ENCODE measurements around the gene C9orf85. TPM values are rescaled to one million over a fixed set of nuclear protein-coding genes. Genes with fewer than 3 reads are reported as not detected.

Gene C9orf85
- total and polyA plus RNA-seq, 9 donors: 8.6 to 18.2 (median 11.5) TPM

- 31 to 38% (median 37%) methylated on average over 2 of the region's 2 CpGs for WGBS, 3 donors
- TF ChIP-seq CTCF (IDR thresholded peaks at IDR 0.05): no peak
- no peak for TF ChIP-seq POLR2A (IDR thresholded peaks at IDR 0.05)
- TF ChIP-seq EP300 (IDR thresholded peaks at IDR 0.05): no peak
- Histone ChIP-seq H3K27me3 (no peaks in the 10 kb centered on the region), H3K4me3 (no peak overlapping the region), H3K4me1 (ENCODE audit: insufficient read depth) (no peaks in the 10 kb centered on the region), H3K9me3 (no peaks in the 10 kb centered on the region), H3K27ac (no peak overlapping the region), H3K36me3 (no peaks in the 10 kb centered on the region)
- intact Hi-C loops (cut with DNase I): no loop called here
- no peak for DNase-seq
Measured at GRCh38 chr9:71885467-71885866, 26.0 kb upstream of the C9orf85 start.

GRCh38 chr9:71886015-71886414 is 25.4 kb upstream of the C9orf85 start:
- 84 to 91% (median 87%) methylated on average over 1 of the region's 1 CpG for WGBS, 3 donors
- DNase-seq: no peak
- no peaks in the 10 kb centered on the region for H3K4me1 ChIP-seq (ENCODE audit: insufficient read depth)
- TF ChIP-seq POLR2A (IDR thresholded peaks at IDR 0.05) (no peak), CTCF (IDR thresholded peaks at IDR 0.05) (no peak), EP300 (IDR thresholded peaks at IDR 0.05) (no peak)
- no peaks in the 10 kb centered on the region for H3K27me3 ChIP-seq
- H3K9me3 ChIP-seq: no peaks in the 10 kb centered on the region
- no peaks in the 10 kb centered on the region for H3K36me3 ChIP-seq
- H3K27ac ChIP-seq: no peak overlapping the region
- H3K4me3 ChIP-seq: no peak overlapping the region
- intact Hi-C loops (cut with DNase I): no loop called here

GRCh38 chr9:71886541-71886940 is 24.9 kb upstream of the C9orf85 start:
- H3K4me1 ChIP-seq (ENCODE audit: insufficient read depth): no peaks in the 10 kb centered on the region
- TF ChIP-seq POLR2A (IDR thresholded peaks at IDR 0.05) (no peak), EP300 (IDR thresholded peaks at IDR 0.05) (no peak), CTCF (IDR thresholded peaks at IDR 0.05) (no peak)
- no peak for DNase-seq
- no peak overlapping the region for H3K27ac ChIP-seq
- no peaks in the 10 kb centered on the region for H3K36me3 ChIP-seq
- no peaks in the 10 kb centered on the region for H3K9me3 ChIP-seq
- H3K4me3 ChIP-seq: no peak overlapping the region
- intact Hi-C loops (cut with DNase I): no loop called here
- 94 to 96% (median 95%) methylated on average over 10 of the region's 10 CpGs for WGBS, 3 donors
- H3K27me3 ChIP-seq: no peaks in the 10 kb centered on the region

- TF ChIP-seq EP300 (IDR thresholded peaks at IDR 0.05) (no peak), POLR2A (IDR thresholded peaks at IDR 0.05) (no peak), CTCF (IDR thresholded peaks at IDR 0.05) (no peak)
- H3K27ac ChIP-seq: no peak overlapping the region
- no peaks in the 10 kb centered on the region for H3K36me3 ChIP-seq
- H3K4me1 ChIP-seq (ENCODE audit: insufficient read depth): no peaks in the 10 kb centered on the region
- WGBS, 3 donors: 77 to 94% (median 82%) methylated on average over 1 of the region's 1 CpG
- no peak for DNase-seq
- intact Hi-C loops (cut with DNase I): no loop called here
- H3K9me3 ChIP-seq: no peaks in the 10 kb centered on the region
- no peak overlapping the region for H3K4me3 ChIP-seq
- no peaks in the 10 kb centered on the region for H3K27me3 ChIP-seq
Measured at GRCh38 chr9:71887362-71887761, 24.1 kb upstream of the C9orf85 start.
